ENCODE data around the gene TOR4A.
"Not testable (repeated sequence)": the region's sequence is repeated elsewhere in the genome, so short reads cannot be mapped to it uniquely, and the experiment has no call there.

The TOR4A gene

GRCh38 chr9:137321726-137322361 is 44.3 kb downstream of the TOR4A start:
- Histone ChIP-seq H3K36me3 (no peaks in the 10 kb centered on the region), H3K4me3 (ENCODE audit: low read depth, low read length) (no peak overlapping the region), H3K9me3 (ENCODE audit: severe bottlenecking) (no peaks in the 10 kb centered on the region), H3K27me3 (ENCODE audit: insufficient read depth, low read depth, severe bottlenecking) (no peaks in the 10 kb centered on the region), H3K27ac (no peak overlapping the region)
- no peak for DNase-seq
- no peak for TF ChIP-seq CTCF (IDR thresholded peaks at IDR 0.05; ENCODE audit: low read depth, low read length)

DNA sequence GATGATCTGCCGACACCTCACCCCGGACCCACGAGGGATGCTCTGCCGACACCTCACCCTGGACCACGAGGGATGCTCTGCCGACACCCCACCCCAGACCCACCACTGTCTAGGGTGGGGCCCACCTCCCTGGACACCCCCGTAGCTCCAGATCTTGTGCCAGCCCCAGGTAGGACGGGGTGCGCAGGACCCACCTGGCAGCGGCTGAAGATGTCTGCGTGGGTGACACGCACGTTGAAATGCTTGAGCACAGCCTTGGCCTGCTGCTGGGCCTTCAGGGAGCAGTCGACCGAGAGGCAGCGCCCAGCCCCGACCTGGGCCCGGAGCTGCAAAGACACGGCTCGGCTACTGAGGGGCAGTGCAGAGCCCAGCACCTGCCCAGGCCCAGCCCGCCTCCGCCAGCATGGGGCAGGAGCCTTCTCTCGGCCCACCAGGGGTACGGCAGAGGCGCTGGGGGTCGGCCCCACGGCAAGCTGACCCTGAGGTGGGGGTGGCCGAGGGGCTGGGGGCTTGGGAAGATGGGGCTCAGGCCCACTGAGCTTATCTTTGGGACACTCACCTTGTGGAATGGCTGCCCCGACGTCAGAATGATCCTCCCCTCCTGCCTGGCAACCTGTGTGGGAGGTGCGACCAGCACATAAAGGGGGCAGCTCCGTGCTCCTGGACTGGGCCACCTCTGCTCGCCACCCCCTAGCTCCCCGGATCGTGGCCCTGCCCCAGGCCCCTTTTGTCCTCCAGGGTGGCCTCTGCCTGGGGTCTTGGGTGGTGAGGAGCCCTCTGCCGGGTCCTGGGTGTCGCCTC is 46.2 kb downstream of the TOR4A start:
- Histone ChIP-seq H3K4me3 (ENCODE audit: low read depth, low read length) (no peak overlapping the region), H3K27me3 (ENCODE audit: insufficient read depth, low read depth, severe bottlenecking) (no peaks in the 10 kb centered on the region), H3K9me3 (ENCODE audit: severe bottlenecking) (no peaks in the 10 kb centered on the region), H3K36me3 (no peaks in the 10 kb centered on the region), H3K27ac (no peak overlapping the region)
- no peak for TF ChIP-seq CTCF (IDR thresholded peaks at IDR 0.05; ENCODE audit: low read depth, low read length)
- DNase-seq = no peak

DNA sequence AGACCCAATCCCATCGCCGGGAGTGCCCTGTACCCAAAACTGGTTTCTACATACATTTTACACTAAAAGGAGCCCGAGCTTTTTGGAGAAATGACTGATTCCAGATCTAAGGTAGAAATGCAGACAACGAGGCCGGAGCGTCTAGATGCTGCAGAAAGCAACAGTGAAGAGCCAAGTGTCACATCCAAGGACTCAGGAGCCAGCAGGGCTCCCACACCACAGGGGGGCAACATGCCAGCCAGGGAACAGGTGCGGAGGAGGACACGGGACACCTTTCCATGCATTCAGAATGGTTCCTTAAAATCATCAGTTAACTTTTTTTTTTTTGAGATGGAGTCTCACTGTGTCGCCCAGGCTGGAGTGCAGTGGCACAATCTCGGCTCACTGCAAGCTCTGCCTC is 47.6 kb downstream of the TOR4A start:
- H3K27me3 ChIP-seq (ENCODE audit: insufficient read depth, low read depth, severe bottlenecking) = no peaks in the 10 kb centered on the region
- no peak for DNase-seq
- H3K4me3 ChIP-seq (ENCODE audit: low read depth, low read length) = no peak overlapping the region
- no peaks in the 10 kb centered on the region for H3K36me3 ChIP-seq
- no peak overlapping the region for H3K27ac ChIP-seq
- TF ChIP-seq CTCF (IDR thresholded peaks at IDR 0.05; ENCODE audit: low read depth, low read length) = no peak
- no peaks in the 10 kb centered on the region for H3K9me3 ChIP-seq (ENCODE audit: severe bottlenecking)

GRCh38 chr9:137325799-137326198 is 48.3 kb downstream of the TOR4A start:
- H3K36me3 ChIP-seq = no peaks in the 10 kb centered on the region
- H3K27ac ChIP-seq = no peak overlapping the region
- TF ChIP-seq CTCF (IDR thresholded peaks at IDR 0.05; ENCODE audit: low read depth, low read length) = no peak
- H3K4me3 ChIP-seq (ENCODE audit: low read depth, low read length) = no peak overlapping the region
- H3K27me3 ChIP-seq (ENCODE audit: insufficient read depth, low read depth, severe bottlenecking) = no peaks in the 10 kb centered on the region
- no peaks in the 10 kb centered on the region for H3K9me3 ChIP-seq (ENCODE audit: severe bottlenecking)
- DNase-seq = no peak

GRCh38 chr9:137326445-137327065 is 49.0 kb downstream of the TOR4A start:
- H3K4me3 ChIP-seq (ENCODE audit: low read depth, low read length) = no peak overlapping the region
- H3K27me3 ChIP-seq (ENCODE audit: insufficient read depth, low read depth, severe bottlenecking) = no peaks in the 10 kb centered on the region
- H3K9me3 ChIP-seq (ENCODE audit: severe bottlenecking) = no peaks in the 10 kb centered on the region
- no peak for DNase-seq
- H3K27ac ChIP-seq = no peak overlapping the region
- no peaks in the 10 kb centered on the region for H3K36me3 ChIP-seq
- TF ChIP-seq CTCF (IDR thresholded peaks at IDR 0.05; ENCODE audit: low read depth, low read length) = no peak

DNA sequence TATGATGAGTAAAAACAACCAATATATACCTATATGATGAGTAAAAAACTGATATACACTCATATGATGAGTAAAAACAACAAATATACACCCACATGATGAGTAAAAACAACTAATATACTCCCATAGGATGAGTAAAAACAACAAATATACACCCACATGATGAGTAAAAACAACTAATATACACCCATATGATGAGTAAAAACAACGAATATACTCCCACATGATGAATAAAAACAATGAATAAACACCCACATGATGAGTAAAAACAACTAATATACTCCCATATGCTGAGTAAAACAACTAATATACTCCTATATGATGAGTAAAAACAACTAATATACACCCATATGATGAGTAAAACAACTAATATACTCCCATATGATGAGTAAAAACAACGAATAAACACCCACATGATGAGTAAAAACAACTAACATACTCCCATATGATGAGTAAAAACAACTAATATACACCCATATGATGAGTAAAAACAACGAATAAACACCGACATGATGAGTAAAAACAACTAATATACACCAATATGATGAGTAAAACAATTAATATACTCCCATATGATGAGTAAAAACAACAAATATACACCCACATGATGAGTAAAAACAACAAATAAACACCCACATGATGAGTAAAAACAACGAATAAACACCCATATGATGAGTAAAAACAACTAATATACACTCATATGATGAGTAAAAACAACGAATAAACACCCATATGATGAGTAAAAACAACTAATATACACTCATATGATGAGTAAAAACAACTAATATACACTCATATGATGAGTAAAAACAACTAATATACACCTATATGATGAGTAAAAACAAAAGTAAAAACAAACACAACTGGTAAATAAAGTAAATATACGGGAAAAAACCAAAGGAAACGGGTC is 50.4 kb downstream of the TOR4A start:
- H3K36me3 ChIP-seq; DNase-seq; H3K27ac ChIP-seq; H3K27me3 ChIP-seq (ENCODE audit: insufficient read depth, low read depth, severe bottlenecking); H3K4me3 ChIP-seq (ENCODE audit: low read depth, low read length); H3K9me3 ChIP-seq (ENCODE audit: severe bottlenecking): not testable (repeated sequence)

DNA sequence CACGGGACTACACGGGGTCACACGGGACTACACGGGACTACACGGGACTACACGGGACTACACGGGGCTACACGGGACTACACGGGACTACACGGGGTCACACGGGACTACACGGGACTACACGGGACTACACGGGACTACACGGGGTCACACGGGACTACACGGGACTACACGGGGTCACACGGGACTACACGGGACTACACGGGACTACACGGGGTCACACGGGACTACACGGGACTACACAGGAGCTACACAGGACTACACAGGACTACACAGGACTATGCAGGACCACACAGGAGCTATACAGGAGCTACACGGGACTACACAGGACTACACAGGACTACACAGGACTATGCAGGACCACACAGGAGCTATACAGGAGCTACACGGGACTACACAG is 52.1 kb downstream of the TOR4A start:
- not testable (repeated sequence) for H3K27me3 ChIP-seq (ENCODE audit: insufficient read depth, low read depth, severe bottlenecking); H3K9me3 ChIP-seq (ENCODE audit: severe bottlenecking); H3K4me3 ChIP-seq (ENCODE audit: low read depth, low read length); DNase-seq; H3K36me3 ChIP-seq; H3K27ac ChIP-seq

All from WERI-Rb-1 (cell line).